Stimulated activated CD8-positive, alpha-beta memory T cell treated with anti-CD3 and anti-CD28 coated beads, Interleukin-4, amount 100 ng/mL, for 4 hours (primary cell): Measurements from ENCODE around the gene SULT1E1.

Experiments
- DNase-seq, 2 donors: peaks; one replicate each; pipeline ENCODE4 v3.0.0-alpha.2; 2020; ENCODE audit warnings: low read depth in 2 of 2, low spot score in 1 of 2

The SULT1E1 gene

GRCh38 chr4:69799337-69799736 is 60.6 kb downstream of the SULT1E1 start:
- no peak for DNase-seq

DNA sequence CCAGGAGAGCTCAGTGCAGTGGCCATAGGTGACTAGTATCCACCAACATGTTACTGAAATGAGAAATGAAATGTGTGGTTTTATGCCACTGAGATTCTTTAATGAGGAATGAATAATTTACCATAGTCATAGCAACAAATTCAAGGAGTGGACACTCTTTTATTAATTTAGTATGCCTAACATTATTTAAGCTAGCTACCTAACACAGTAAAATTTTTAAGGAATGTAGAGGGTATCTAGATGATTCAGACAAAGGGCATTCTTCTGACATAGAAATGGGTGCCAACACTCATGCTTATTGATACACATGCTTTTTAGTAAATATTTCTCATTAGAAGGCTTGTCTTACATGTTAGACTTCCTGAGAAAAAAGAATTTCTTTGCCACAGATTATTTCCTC is 66.2 kb downstream of the SULT1E1 start:
- no peak for DNase-seq
